ENCODE data around the gene ABCD1.

ABCD1 gene

DNA sequence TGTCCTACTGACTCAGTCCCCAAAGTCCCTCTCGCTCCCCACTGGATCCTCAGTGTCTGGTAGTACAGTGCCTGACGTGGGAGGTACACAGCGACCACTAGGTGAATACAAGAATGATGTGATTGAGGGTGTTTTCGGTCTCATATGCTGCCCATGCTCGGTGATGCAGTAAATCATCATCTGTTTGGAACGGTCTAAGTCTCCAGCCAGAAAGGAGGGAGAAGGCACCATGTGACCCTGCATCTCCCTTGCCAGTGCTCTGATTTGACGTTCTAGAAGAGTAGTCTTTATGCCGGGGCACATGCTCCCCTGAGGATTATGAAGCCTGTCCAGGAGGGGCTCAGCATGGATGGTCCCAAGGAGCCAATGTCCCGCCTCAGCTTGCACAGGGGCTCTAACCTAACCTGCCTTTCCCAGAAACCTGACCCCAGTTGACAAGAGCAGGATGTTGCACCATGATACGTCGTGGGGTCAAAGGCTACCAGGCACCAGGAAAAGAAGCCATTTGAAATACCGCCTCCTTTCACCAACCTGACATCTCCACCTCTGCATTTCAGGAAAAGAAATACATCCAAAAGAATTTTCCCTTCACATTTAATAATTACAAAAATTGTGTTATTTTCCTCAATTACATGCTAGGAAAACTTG is 25.6 kb downstream of the ABCD1 start:
- in situ Hi-C loops (cut with MboI; ENCODE audit: low sequenced_read_pairs) = no loop called here

DNA sequence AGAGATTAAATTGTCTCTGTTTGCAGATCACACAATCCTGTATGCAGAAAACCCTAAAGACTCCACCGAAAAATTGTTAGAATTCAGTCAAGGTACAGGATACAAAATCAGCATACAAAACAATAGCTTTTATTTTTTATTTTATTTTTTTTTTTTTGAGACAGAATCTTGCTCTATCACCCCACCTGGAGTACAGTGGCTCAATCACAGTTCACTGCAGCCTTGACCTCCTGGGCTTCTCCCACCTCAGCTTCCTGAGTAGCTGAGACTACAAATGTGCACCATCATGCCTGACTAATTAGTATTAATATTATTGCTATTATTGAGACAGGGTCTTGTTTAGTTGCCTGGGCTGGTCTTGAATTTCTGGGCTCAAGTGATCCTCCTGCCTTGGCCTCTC is 30.5 kb downstream of the ABCD1 start:
- in situ Hi-C loops (cut with MboI; ENCODE audit: low sequenced_read_pairs) = no loop called here

- in situ Hi-C loops (cut with MboI; ENCODE audit: low sequenced_read_pairs) = no loop called here
Measured at GRCh38 chrX:153761863-153762262, 37.2 kb downstream of the ABCD1 start.

GRCh38 chrX:153762626-153763173 is 38.0 kb downstream of the ABCD1 start:
- in situ Hi-C loops (cut with MboI; ENCODE audit: low sequenced_read_pairs) = no loop called here

DNA sequence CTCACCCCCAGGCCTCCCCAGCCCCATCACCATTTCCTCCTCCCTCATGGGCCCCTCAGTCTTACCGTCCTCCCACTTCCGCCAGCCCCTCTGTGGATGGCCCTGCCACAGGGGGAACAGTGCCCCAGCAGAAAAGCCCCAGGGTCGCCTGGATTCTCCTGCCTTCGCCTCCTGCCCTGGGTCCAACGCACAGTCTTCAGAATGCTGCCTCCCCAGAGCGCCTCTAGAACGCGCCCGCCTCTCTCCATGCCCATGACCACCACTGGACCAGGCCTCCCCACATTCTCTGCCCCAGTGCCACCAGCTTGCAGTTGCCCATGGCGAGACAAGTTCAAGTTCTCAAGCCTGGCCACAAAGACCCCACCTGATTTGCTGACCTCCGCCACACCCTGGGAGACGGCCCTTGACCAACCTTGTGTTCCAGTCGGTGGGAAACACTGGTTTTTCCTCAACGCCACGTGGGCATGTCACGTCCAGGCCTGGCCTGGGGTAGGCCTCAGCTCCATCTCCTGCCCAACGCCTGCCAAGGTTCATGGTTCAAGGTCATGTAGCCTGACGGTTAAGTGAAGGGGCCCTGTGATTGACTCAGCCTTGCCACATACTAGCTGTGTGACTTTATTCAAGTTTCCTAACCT is 38.8 kb downstream of the ABCD1 start:
- in situ Hi-C loops (cut with MboI; ENCODE audit: low sequenced_read_pairs) = no loop called here

DNA sequence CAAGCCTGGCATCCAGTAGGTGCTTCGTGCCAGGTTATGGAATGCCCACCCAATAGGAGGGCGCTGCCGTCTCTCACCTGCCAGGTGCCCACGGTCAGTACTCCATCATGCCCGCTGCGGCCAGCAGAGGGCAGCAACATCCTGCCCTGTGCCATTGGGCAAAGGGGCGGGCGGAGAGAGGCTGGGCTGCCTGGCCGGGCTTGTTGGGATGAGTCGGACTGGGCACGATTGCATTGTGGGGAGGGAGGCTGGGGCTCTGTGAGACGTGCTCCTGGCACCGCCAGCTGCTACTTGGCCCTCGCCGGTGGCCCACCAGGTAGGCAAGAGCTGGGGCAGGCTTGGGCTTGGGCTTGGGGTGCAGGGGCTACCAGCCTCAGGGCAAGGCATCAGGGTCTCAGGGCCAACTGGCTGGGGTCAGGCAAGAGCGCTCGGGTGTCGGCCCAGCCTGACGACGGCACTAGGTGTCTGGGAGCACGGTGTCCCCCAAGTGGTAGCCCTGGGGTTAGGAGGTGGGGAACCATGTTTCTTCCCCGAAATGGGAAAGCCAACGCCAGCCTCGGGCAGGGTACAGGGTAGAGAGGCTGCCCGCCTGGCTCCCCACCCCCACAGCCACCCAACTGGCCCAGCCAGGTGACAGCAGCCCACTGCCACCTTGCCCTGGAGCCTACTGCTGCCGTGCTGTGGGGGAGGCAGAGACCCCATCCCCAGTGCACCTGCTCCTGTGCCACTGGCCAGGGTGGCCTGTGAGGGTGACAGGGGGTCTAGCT is 39.5 kb downstream of the ABCD1 start, which contains the start of gene PLXNB3:
PLXNB3 (plus strand) TSS at position 261 of the 767 bp plus-strand sequence. CDS start 1,287 bp downstream, outside the sequence.
- in situ Hi-C loops (cut with MboI; ENCODE audit: low sequenced_read_pairs) = no loop called here

DNA sequence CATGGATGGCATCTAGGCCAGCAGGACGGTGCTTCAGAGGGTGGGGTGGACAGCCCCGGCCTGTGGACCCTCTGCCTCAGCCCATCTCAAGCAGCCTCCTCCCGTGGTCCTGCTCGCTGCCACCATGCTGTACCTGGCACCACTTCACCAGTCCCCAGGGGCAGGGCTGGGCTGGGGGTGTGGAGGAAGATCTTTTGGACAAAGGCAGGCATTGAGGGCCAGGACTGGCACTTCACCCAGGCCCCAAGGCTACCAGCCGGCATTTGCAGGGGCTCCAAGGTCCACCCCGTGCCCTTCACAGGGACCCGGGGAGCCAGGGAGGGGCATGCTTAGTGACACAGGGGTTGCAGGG is 40.1 kb downstream of the ABCD1 start:
- in situ Hi-C loops (cut with MboI; ENCODE audit: low sequenced_read_pairs) = no loop called here

GRCh38 chrX:153765138-153766079 is 40.8 kb downstream of the ABCD1 start:
- in situ Hi-C loops (cut with MboI; ENCODE audit: low sequenced_read_pairs) = no loop called here

GRCh38 chrX:153766098-153766817 is 41.6 kb downstream of the ABCD1 start:
- in situ Hi-C loops (cut with MboI; ENCODE audit: low sequenced_read_pairs) = no loop called here

GRCh38 chrX:153766871-153767673 is 42.4 kb downstream of the ABCD1 start:
- in situ Hi-C loops (cut with MboI; ENCODE audit: low sequenced_read_pairs) = no loop called here

DNA sequence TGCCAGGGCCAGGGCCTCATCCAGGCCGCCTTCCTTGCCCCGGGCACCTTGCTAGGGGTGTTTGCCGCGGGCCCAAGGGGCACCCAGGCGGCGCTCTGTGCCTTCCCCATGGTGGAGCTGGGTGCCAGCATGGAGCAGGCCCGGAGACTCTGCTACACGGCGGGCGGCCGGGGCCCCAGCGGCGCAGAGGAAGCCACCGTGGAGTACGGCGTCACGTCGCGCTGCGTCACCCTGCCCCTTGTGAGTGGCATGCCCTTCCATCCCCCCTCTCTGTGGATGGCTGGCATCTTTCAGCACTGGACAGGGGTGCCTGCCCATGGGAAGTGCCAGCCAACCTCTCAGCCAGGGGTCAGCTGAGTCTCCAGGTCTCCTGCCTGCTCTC is 43.0 kb downstream of the ABCD1 start:
- in situ Hi-C loops (cut with MboI; ENCODE audit: low sequenced_read_pairs) = no loop called here

GRCh38 chrX:153768311-153769157 is 43.9 kb downstream of the ABCD1 start:
- in situ Hi-C loops (cut with MboI; ENCODE audit: low sequenced_read_pairs) = no loop called here

DNA sequence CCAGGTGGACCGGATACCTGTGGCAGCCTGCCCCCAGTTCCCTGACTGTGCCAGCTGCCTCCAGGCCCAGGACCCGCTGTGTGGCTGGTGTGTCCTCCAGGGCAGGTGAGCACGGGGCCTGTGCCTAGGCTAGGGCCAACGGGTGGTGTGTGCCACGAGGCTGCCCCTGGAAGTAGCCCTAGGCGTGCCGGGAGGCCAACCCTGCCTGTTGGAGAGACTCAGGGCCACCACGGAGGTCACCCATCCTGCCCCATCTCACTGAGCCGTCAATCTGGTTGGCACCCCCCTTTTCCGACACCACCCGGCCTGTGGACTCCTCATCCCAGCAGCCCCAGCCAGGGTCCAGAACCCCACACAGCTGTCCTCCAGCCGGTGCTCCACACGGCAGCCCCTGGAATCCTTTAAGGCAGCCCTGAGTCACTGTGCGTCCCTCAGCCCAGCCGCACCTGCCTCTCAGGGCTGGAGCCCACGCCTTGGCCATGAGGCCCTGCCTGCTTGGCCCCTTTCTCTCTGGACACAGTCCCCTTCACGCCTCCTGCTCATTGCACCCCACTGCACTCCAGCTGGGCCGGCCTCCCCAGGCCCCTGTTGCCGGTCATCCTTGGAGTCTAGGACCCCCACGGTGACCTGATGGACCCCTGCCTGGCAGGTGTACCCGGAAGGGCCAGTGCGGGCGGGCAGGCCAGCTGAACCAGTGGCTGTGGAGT is 44.7 kb downstream of the ABCD1 start:
- in situ Hi-C loops (cut with MboI; ENCODE audit: low sequenced_read_pairs) = no loop called here

DNA sequence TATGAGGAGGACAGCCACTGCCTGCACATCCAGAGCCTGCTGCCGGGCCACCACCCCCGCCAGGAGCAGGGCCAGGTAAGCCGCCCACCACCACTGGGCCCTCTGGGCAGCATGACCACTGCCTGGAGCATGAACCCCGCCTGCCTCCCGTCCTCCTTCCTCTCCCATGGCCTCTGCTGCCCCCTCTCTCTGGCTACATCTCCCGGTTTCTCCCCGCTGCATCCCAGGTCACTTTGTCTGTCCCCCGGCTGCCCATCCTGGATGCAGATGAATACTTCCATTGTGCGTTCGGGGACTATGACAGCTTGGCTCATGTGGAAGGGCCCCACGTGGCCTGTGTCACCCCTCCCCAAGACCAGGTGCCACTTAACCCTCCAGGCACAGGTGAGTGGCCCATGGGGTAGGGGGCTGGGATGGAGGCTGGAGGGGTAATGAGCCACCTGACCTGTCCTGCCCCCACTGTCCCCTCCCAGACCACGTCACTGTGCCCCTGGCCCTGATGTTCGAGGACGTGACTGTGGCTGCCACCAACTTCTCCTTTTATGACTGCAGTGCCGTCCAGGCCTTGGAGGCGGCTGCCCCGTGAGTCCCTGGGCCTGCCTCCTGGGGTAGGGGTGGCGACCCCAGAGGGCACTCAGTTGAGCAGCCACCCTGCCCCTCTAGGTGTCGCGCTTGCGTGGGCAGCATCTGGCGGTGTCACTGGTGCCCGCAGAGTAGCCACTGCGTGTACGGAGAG is 45.4 kb downstream of the ABCD1 start:
- in situ Hi-C loops (cut with MboI; ENCODE audit: low sequenced_read_pairs) = no loop called here

GRCh38 chrX:153770601-153771414 is 46.2 kb downstream of the ABCD1 start:
- in situ Hi-C loops (cut with MboI; ENCODE audit: low sequenced_read_pairs) = no loop called here
